SK-N-MC (cell line): ENCODE results near the gene CCDC88C.
"Not testable (repeated sequence)": the region's sequence is repeated elsewhere in the genome, so short reads cannot be mapped to it uniquely, and the experiment has no call there.

Source experiments
- EZH2 ChIP-seq: fragments of 200-600 bp; sonication (generic); IDR thresholded peaks from one replicate; pipeline ENCODE4 v1.6.1; 2017; ENCODE audit warnings: antibody characterized with exemption
- FOXP2 ChIP-seq: optimal IDR thresholded peaks from 2 replicates; pipeline ENCODE3; 2011; ENCODE audit warnings: mild to moderate bottlenecking, moderate library complexity; ENCODE audit not compliant: insufficient read depth; ENCODE audit errors: extremely low read length, control extremely low read depth
- POLR2AphosphoS5 ChIP-seq: IDR thresholded peaks from 2 replicates; pipeline ENCODE4 v1.6.1; 2012; ENCODE audit warnings: mild to moderate bottlenecking, low read depth, low read length, borderline replicate concordance

DNA sequence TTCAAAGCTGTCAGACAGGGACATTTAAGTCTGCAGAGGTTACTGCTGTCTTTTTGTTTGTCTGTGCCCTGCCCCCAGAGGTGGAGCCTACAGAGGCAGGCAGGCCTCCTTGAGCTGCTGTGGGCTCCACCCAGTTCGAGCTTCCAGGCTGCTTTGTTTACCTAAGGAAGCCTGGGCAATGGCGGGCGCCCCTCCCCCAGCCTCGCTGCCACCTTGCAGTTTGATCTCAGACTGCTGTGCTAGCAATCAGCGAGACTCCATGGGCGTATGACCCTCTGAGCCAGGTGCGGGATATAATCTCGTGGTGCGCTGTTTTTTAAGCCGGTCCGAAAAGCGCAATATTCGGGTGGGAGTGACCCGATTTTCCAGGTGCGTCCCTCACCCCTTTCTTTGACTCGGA is 18.6 kb upstream of the CCDC88C start:
- not testable (repeated sequence) for TF ChIP-seq EZH2, POLR2AphosphoS5, FOXP2
